Lower leg skin (tissue), 3 donors: ENCODE measurements around the gene KYNU.

ENCODE experiments used
- CTCF ChIP-seq, 3 donors: fragments of 450-650 bp; IDR thresholded peaks; one replicate each; pipeline ENCODE4 v1.5.1; 2016; ENCODE audit warnings: antibody characterized with exemption in 3 of 3, mild to moderate bottlenecking in 3 of 3, moderate library complexity in 2 of 3
- POLR2A ChIP-seq, 2 donors: fragments of 450-650 bp; IDR thresholded peaks; one replicate each; pipeline ENCODE4 v1.6.1; 2016 to 2017; ENCODE audit warnings: antibody characterized with exemption in 2 of 2, mild to moderate bottlenecking in 1 of 2, moderate library complexity in 1 of 2

DNA sequence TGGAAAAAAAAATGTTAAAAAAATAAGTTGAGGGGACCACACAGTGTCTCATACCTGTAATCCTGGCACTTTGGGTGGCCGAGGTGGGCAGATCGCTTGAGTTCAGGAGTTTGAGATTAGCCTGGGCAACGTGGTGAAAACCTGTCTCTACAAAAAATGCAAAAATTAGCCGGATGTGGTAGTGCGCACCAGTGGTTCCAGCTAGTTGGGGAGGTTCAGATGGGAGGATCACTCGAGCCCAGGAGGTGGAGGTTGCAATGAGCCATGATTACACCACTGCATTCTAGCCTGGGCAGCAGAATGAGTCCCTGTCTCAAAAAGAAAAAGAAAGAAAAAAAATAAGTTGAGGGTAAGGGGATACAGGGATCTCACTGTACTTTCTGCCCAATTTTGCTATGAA lies 6.1 kb upstream of the KYNU start:
- TF ChIP-seq CTCF (IDR thresholded peaks at IDR 0.05) (no peak), POLR2A (IDR thresholded peaks at IDR 0.05) (no peak)
